Activated CD8-positive, alpha-beta T cell treated with anti-CD3 and anti-CD28 coated beads, Interleukin-2, amount 10 ng/mL, durations not matched to agents 7 days and 5 days (primary cell): ENCODE results near the gene AHNAK. TPM values are rescaled to one million over a fixed set of nuclear protein-coding genes. Genes with fewer than 3 reads are reported as not detected.
"Not testable (repeated sequence)": the region's sequence is repeated elsewhere in the genome, so short reads cannot be mapped to it uniquely, and the experiment has no call there.

ENCODE experiments used
- ATAC-seq: fragments of 150-1000 bp; cut with Tn5 transposase; one replicate; pipeline ENCODE4 v1.10.0; 2021; ENCODE audit warnings: moderate library complexity
- CTCF ChIA-PET: fragments of 350-600 bp; sonication (Branson Sonifier 250); formaldehyde crosslinking; loops from one replicate; lab custom pipeline; 2021; ENCODE audit warnings: antibody characterized with exemption; lab: Charles Lee
- POLR2A ChIA-PET: fragments of 350-600 bp; sonication (Branson Sonifier 250); formaldehyde crosslinking; loops from one replicate; lab custom pipeline; 2021; ENCODE audit warnings: antibody characterized with exemption; lab: Charles Lee
- DNase-seq: peaks from one replicate; pipeline ENCODE4 v3.0.0-alpha.2; 2020
- H3K27ac Mint-ChIP-seq: one replicate; pipeline ENCODE4 v1.8.0; 2021; ENCODE audit warnings: mild to moderate bottlenecking, mixed read lengths
- H3K27me3 Mint-ChIP-seq: one replicate; pipeline ENCODE4 v1.8.0; 2021; ENCODE audit warnings: low read depth, mixed read lengths
- H3K36me3 Mint-ChIP-seq: one replicate; pipeline ENCODE4 v1.8.0; 2021; ENCODE audit warnings: low read depth, mixed read lengths
- H3K4me1 Mint-ChIP-seq: one replicate; pipeline ENCODE4 v1.8.0; 2021; ENCODE audit warnings: low read depth, mixed read lengths
- H3K4me3 Mint-ChIP-seq: one replicate; pipeline ENCODE4 v1.8.0; 2021; ENCODE audit warnings: mild to moderate bottlenecking, mixed read lengths
- H3K9me3 Mint-ChIP-seq: one replicate; pipeline ENCODE4 v1.8.0; 2022; ENCODE audit warnings: mixed read lengths; ENCODE audit not compliant: insufficient read depth
- total RNA-seq, 2 experiments: library from RNA; stranded (reverse); gene quantifications; one replicate each; pipeline ENCODE4 v1.2.3, GENCODE V29; 2021

AHNAK gene
- total RNA-seq, 2 experiments from 2014 or later = 123 to 129 TPM

GRCh38 chr11:62451241-62451621, 95.4 kb downstream of the AHNAK start:
- Mint-ChIP-seq H3K27ac (no peak overlapping the region), H3K27me3 (peaks cover 17% of the 10 kb centered on the region), H3K9me3 (no peaks in the 10 kb centered on the region), H3K4me3 (no peak overlapping the region), H3K36me3 (no peaks in the 10 kb centered on the region), H3K4me1 (no peaks in the 10 kb centered on the region)
- ChIA-PET CTCF (no interaction called here), POLR2A (no interaction called here)
- ATAC-seq (no peak), DNase-seq (no peak)

- no peak for ATAC-seq
- DNase-seq = no peak
- ChIA-PET POLR2A (no interaction called here), CTCF (interaction anchor here (3.3 kb wide), 1 partner anchor 26 kb away, joined by 19 read pairs; no protein-coding TSS in a partner anchor)
- no peak overlapping the region for H3K4me3 Mint-ChIP-seq
- H3K27me3 Mint-ChIP-seq = peaks cover 20% of the 10 kb centered on the region
- H3K27ac Mint-ChIP-seq = no peak overlapping the region
- no peaks in the 10 kb centered on the region for H3K4me1 Mint-ChIP-seq
- no peaks in the 10 kb centered on the region for H3K36me3 Mint-ChIP-seq
- H3K9me3 Mint-ChIP-seq = no peaks in the 10 kb centered on the region
Observed at GRCh38 chr11:62450543-62451240, 95.9 kb downstream of the AHNAK start.

GRCh38 chr11:62449912-62450311, 96.7 kb downstream of the AHNAK start:
- H3K4me1 Mint-ChIP-seq, H3K36me3 Mint-ChIP-seq, H3K27ac Mint-ChIP-seq, H3K9me3 Mint-ChIP-seq, DNase-seq, ATAC-seq, POLR2A ChIA-PET, H3K4me3 Mint-ChIP-seq: not testable (repeated sequence)
- H3K27me3 Mint-ChIP-seq = peaks cover 24% of the 10 kb centered on the region
- CTCF ChIA-PET = interaction anchor here (1.3 to 3.3 kb wide), 3 partner anchors 25 to 110 kb away, joined by 3 to 19 read pairs (median 4); no protein-coding TSS in a partner anchor

GRCh38 chr11:62449451-62449851, 97.2 kb downstream of the AHNAK start:
- Mint-ChIP-seq H3K27ac (no peak overlapping the region), H3K36me3 (no peaks in the 10 kb centered on the region), H3K9me3 (no peaks in the 10 kb centered on the region), H3K4me1 (peaks cover 2% of the 10 kb centered on the region), H3K4me3 (no peak overlapping the region), H3K27me3 (peaks cover 28% of the 10 kb centered on the region)
- DNase-seq = no peak
- ATAC-seq = no peak
- ChIA-PET CTCF (interaction anchor here (1.3 to 3.3 kb wide), 3 partner anchors 25 to 110 kb away, joined by 3 to 19 read pairs (median 4); no protein-coding TSS in a partner anchor), POLR2A (interaction anchor here (0.6 kb wide), 2 partner anchors 22 to 726 kb away, joined by 3 read pairs; no protein-coding TSS in a partner anchor)

- H3K36me3 Mint-ChIP-seq = no peaks in the 10 kb centered on the region
- H3K27me3 Mint-ChIP-seq = peaks cover 30% of the 10 kb centered on the region
- CTCF ChIA-PET = interaction anchor here (0.9 to 2.9 kb wide), 3 partner anchors 21 to 96 kb away, joined by 4 to 15 read pairs (median 13); no protein-coding TSS in a partner anchor
- POLR2A ChIA-PET = interaction anchor here (0.6 kb wide), 1 partner anchor 35 kb away, joined by 3 read pairs; no protein-coding TSS in a partner anchor
- no peak overlapping the region for H3K27ac Mint-ChIP-seq
- peaks cover 3% of the 10 kb centered on the region for H3K4me1 Mint-ChIP-seq
- DNase-seq (no peak), ATAC-seq (no peak)
- H3K9me3 Mint-ChIP-seq = no peaks in the 10 kb centered on the region
- H3K4me3 Mint-ChIP-seq = no peak overlapping the region
Observed at GRCh38 chr11:62446091-62446490, 100.5 kb downstream of the AHNAK start.

GRCh38 chr11:62445314-62445740, 101.3 kb downstream of the AHNAK start:
- H3K4me3 Mint-ChIP-seq = no peak overlapping the region
- ATAC-seq (no peak), DNase-seq (no peak)
- no peak overlapping the region for H3K27ac Mint-ChIP-seq
- H3K9me3 Mint-ChIP-seq = no peaks in the 10 kb centered on the region
- peaks cover 3% of the 10 kb centered on the region for H3K4me1 Mint-ChIP-seq
- ChIA-PET CTCF (interaction anchor here (1.1 to 2.9 kb wide), 5 partner anchors 21 to 112 kb away, joined by 3 to 15 read pairs (median 5); no protein-coding TSS in a partner anchor), POLR2A (interaction anchor here (1.1 kb wide), 1 partner anchor 396 kb away, joined by 3 read pairs; no protein-coding TSS in a partner anchor)
- no peaks in the 10 kb centered on the region for H3K36me3 Mint-ChIP-seq
- H3K27me3 Mint-ChIP-seq = peaks cover 30% of the 10 kb centered on the region

- ATAC-seq (no peak), DNase-seq (no peak)
- Mint-ChIP-seq H3K4me3 (peak overlapping the region; percentile 64), H3K9me3 (no peaks in the 10 kb centered on the region), H3K27ac (no peak overlapping the region), H3K36me3 (no peaks in the 10 kb centered on the region), H3K27me3 (peaks cover 30% of the 10 kb centered on the region), H3K4me1 (peaks cover 3% of the 10 kb centered on the region)
- POLR2A ChIA-PET = interaction anchor here (1.1 kb wide), 1 partner anchor 396 kb away, joined by 3 read pairs; no protein-coding TSS in a partner anchor
- CTCF ChIA-PET = interaction anchor here (1.1 to 2.9 kb wide), 6 partner anchors 20 to 115 kb away, joined by 3 to 15 read pairs (median 6); no protein-coding TSS in a partner anchor
Observed at GRCh38 chr11:62444835-62445234, 101.8 kb downstream of the AHNAK start.

- H3K36me3 Mint-ChIP-seq = no peaks in the 10 kb centered on the region
- ChIA-PET POLR2A (no interaction called here), CTCF (interaction anchor here (0.8 to 2.9 kb wide), 8 partner anchors 14 to 250 kb away, joined by 3 to 15 read pairs (median 4); no protein-coding TSS in a partner anchor)
- ATAC-seq = peak; percentile 42
- H3K27ac Mint-ChIP-seq = no peak overlapping the region
- DNase-seq = peak; percentile 32
- H3K4me3 Mint-ChIP-seq = peak overlapping the region; percentile 64
- H3K9me3 Mint-ChIP-seq = no peaks in the 10 kb centered on the region
- peaks cover 3% of the 10 kb centered on the region for H3K4me1 Mint-ChIP-seq
- H3K27me3 Mint-ChIP-seq = peaks cover 30% of the 10 kb centered on the region
Observed at GRCh38 chr11:62444236-62444833, 102.3 kb downstream of the AHNAK start.

GRCh38 chr11:62443390-62444235, 103.0 kb downstream of the AHNAK start:
- CTCF ChIA-PET = interaction anchor here (0.8 to 2.9 kb wide), 8 partner anchors 15 to 251 kb away, joined by 3 to 15 read pairs (median 4); no protein-coding TSS in a partner anchor
- Mint-ChIP-seq H3K27ac (no peak overlapping the region), H3K4me3 (no peak overlapping the region), H3K4me1 (peaks cover 3% of the 10 kb centered on the region), H3K36me3 (no peaks in the 10 kb centered on the region), H3K9me3 (no peaks in the 10 kb centered on the region), H3K27me3 (peaks cover 30% of the 10 kb centered on the region)
- POLR2A ChIA-PET = no interaction called here
- no peak for DNase-seq
- ATAC-seq = no peak

- CTCF ChIA-PET = interaction anchor here (1.6 kb wide), 1 partner anchor 15 kb away, joined by 8 read pairs; no protein-coding TSS in a partner anchor
Observed at GRCh38 chr11:62439785-62440602, 106.6 kb downstream of the AHNAK start.

More at GRCh38 chr11:62439785-62440602, 106.6 kb downstream of the AHNAK start:
- Mint-ChIP-seq H3K27ac (no peak overlapping the region), H3K4me3 (no peak overlapping the region), H3K9me3 (no peaks in the 10 kb centered on the region), H3K4me1 (peaks cover 13% of the 10 kb centered on the region), H3K36me3 (no peaks in the 10 kb centered on the region), H3K27me3 (peaks cover 7% of the 10 kb centered on the region)
- no peak for DNase-seq
- POLR2A ChIA-PET = interaction anchor here (1.1 kb wide), 1 partner anchor 134 kb away, joined by 3 read pairs; the partner anchor contains the start of gene EEF1G
- no peak for ATAC-seq
